ENCODE results near the gene YEATS2. TPM values are rescaled to one million over a fixed set of nuclear protein-coding genes. Genes with fewer than 3 reads are reported as not detected.

The YEATS2 gene
- total and polyA plus RNA-seq, 7 donors = 1.8 to 8.9 (median 4.6) TPM

GRCh38 chr3:183854318-183855035 lies 156.9 kb downstream of the YEATS2 start:
- intact Hi-C loops (cut with DNase I) = no loop called here
- no peak for DNase-seq
- peaks cover 12% of the 10 kb centered on the region for H3K4me1 ChIP-seq
- no peaks in the 10 kb centered on the region for H3K27me3 ChIP-seq (ENCODE audit: insufficient read depth in 3 of 3, low read length in 2 of 3)
- ATAC-seq = no peak
- no peaks in the 10 kb centered on the region for H3K9me3 ChIP-seq
- H3K4me3 ChIP-seq = no peak overlapping the region
- H3K27ac ChIP-seq = no peak overlapping the region
- TF ChIP-seq CTCF (IDR thresholded peaks at IDR 0.05) = no peak
- 83 to 95% (median 95%) methylated on average over 4 of the region's 4 CpGs for WGBS, 3 donors
- H3K36me3 ChIP-seq (ENCODE audit: insufficient read depth in 1 of 2, low read depth in 1 of 2) = peaks cover 9 to 68% of the 10 kb centered on the region in 2 donors

GRCh38 chr3:183857863-183858262 lies 160.3 kb downstream of the YEATS2 start:
- Histone ChIP-seq H3K27ac (no peak overlapping the region), H3K4me3 (no peak overlapping the region), H3K36me3 (ENCODE audit: insufficient read depth in 1 of 2, low read depth in 1 of 2) (peaks cover 6 to 92% of the 10 kb centered on the region in 2 donors), H3K4me1 (peaks cover 12% of the 10 kb centered on the region), H3K27me3 (ENCODE audit: insufficient read depth in 3 of 3, low read length in 2 of 3) (no peaks in the 10 kb centered on the region), H3K9me3 (no peaks in the 10 kb centered on the region)
- ATAC-seq (no peak), DNase-seq (no peak)
- no peak for TF ChIP-seq CTCF (IDR thresholded peaks at IDR 0.05)
- intact Hi-C loops (cut with DNase I) = no loop called here
- WGBS, 3 donors = 93 to 95% (median 94%) methylated on average over 3 of the region's 3 CpGs

Other genes starting within 250 kb of the YEATS2 start
- 1 to 10 TPM in 1 of 4 donors, under 1 TPM in 3; 0.42 to 1.3 (median 0.51) TPM for gene KLHL6, start 142.1 kb upstream of the YEATS2 start, total RNA-seq
- gene KLHL6, start 142.1 kb upstream of the YEATS2 start, polyA plus RNA-seq = under 1 TPM; 0.12 to 0.22 (median 0.13) TPM
- gene KLHL24, start 62.2 kb upstream of the YEATS2 start, total RNA-seq = 100 to 1,000 TPM in 2 of 4 donors, 10 to 100 TPM in 2; 77.8 to 162 (median 123) TPM
- 10 to 100 TPM in 2 of 3 donors, 1 to 10 TPM in 1; 3.3 to 52.8 (median 25.7) TPM for gene KLHL24, start 62.2 kb upstream of the YEATS2 start, polyA plus RNA-seq
- gene MAP6D1, start 127.8 kb downstream of the YEATS2 start, total RNA-seq = 10 to 100 TPM in 1 of 4 donors, 1 to 10 TPM in 3; 4.6 to 12.3 (median 6.2) TPM
- gene MAP6D1, start 127.8 kb downstream of the YEATS2 start, polyA plus RNA-seq = 1 to 10 TPM; 2.7 to 5.3 (median 4.5) TPM
- 10 to 100 TPM; 30.3 to 64.4 (median 50.7) TPM for gene PARL, start 187.1 kb downstream of the YEATS2 start, total RNA-seq
- 10 to 100 TPM; 48.4 to 77.1 (median 61.4) TPM for gene PARL, start 187.1 kb downstream of the YEATS2 start, polyA plus RNA-seq